Liver (tissue), 9 donors: Measurements from ENCODE around the gene WAPL. TPM values are rescaled to one million over a fixed set of nuclear protein-coding genes. Genes with fewer than 3 reads are reported as not detected.
A peak's percentile ranks its signal among the peaks of the same experiment; 100 is the strongest.

Source experiments
- DNase-seq: peaks from one replicate; pipeline ENCODE4 v3.0.0-alpha.2; 2017; ENCODE audit warnings: low spot score
- H3K27ac ChIP-seq, 2 donors: one replicate each; pipeline ENCODE4 v1.7.0; 2013; ENCODE audit warnings: inconsistent platforms in 2 of 2, low read length in 2 of 2, control low read depth in 1 of 2, low read depth in 1 of 2, mild to moderate bottlenecking in 1 of 2
- H3K27me3 ChIP-seq, 4 donors: one replicate each; pipeline versions ENCODE4 v1.6.1 to v1.7.0; 2013; ENCODE audit warnings: low read length in 3 of 4, inconsistent platforms in 1 of 4, mild to moderate bottlenecking in 1 of 4, moderate library complexity in 1 of 4; ENCODE audit not compliant: control insufficient read depth in 4 of 4, insufficient read depth in 4 of 4
- H3K36me3 ChIP-seq, 4 donors: one replicate each; pipeline versions ENCODE4 v1.6.1 to v1.7.0; 2013; ENCODE audit warnings: low read length in 3 of 4, mild to moderate bottlenecking in 3 of 4, low read depth in 1 of 4, moderate library complexity in 1 of 4; ENCODE audit not compliant: control insufficient read depth in 4 of 4, insufficient read depth in 3 of 4
- H3K4me1 ChIP-seq, 4 donors: one replicate each; pipeline versions ENCODE4 v1.6.1 to v1.7.0; 2013; ENCODE audit warnings: low read length in 3 of 4, mild to moderate bottlenecking in 3 of 4, moderate library complexity in 1 of 4; ENCODE audit not compliant: control insufficient read depth in 4 of 4, insufficient read depth in 4 of 4
- H3K4me3 ChIP-seq, 3 donors: one replicate each; pipeline versions ENCODE4 v1.6.1 to v1.7.0; 2013; ENCODE audit warnings: low read length in 3 of 3, control low read depth in 1 of 3, low read depth in 1 of 3, mild to moderate bottlenecking in 1 of 3
- H3K9ac ChIP-seq, 2 donors: one replicate each; pipeline ENCODE4 v1.7.0; 2013; ENCODE audit warnings: low read length in 2 of 2, mild to moderate bottlenecking in 2 of 2, moderate library complexity in 2 of 2, control low read depth in 1 of 2, low read depth in 1 of 2
- H3K9me3 ChIP-seq, 4 donors: one replicate each; pipeline versions ENCODE4 v1.6.1 to v1.7.0; 2013; ENCODE audit warnings: low read length in 3 of 4; ENCODE audit not compliant: control insufficient read depth in 4 of 4
- EGR1 ChIP-seq, 2 donors: IDR thresholded peaks; 2 replicates each; pipeline ENCODE4 v1.6.1; 2016 to 2018; ENCODE audit warnings: antibody characterized with exemption in 2 of 2, low read depth in 2 of 2
- FOXA1 ChIP-seq: IDR thresholded peaks from 2 replicates; pipeline ENCODE4 v1.6.1; 2016; ENCODE audit warnings: antibody characterized with exemption
- FOXA2 ChIP-seq: IDR thresholded peaks from 2 replicates; pipeline ENCODE4 v1.6.1; 2016; ENCODE audit warnings: antibody characterized with exemption
- GABPA ChIP-seq, 2 donors: IDR thresholded peaks in 1 of 2; conservative IDR thresholded peaks in 1 of 2; 2 replicates each; pipeline ENCODE4 v1.6.1; 2016; ENCODE audit warnings: antibody characterized with exemption in 2 of 2, mild to moderate bottlenecking in 1 of 2, moderate library complexity in 1 of 2
- HNF4A ChIP-seq, 2 donors: conservative IDR thresholded peaks; 2 replicates each; pipeline ENCODE4 v1.6.1; 2016; ENCODE audit warnings: antibody characterized with exemption in 2 of 2, mild to moderate bottlenecking in 2 of 2
- HNF4G ChIP-seq: IDR thresholded peaks from 2 replicates; pipeline ENCODE4 v1.6.1; 2016; ENCODE audit warnings: antibody characterized with exemption
- JUND ChIP-seq, 2 donors: IDR thresholded peaks; 2 replicates each; pipeline ENCODE4 v1.6.1; 2016; ENCODE audit warnings: antibody characterized with exemption in 2 of 2
- MAX ChIP-seq: IDR thresholded peaks from 2 replicates; pipeline ENCODE4 v1.6.1; 2016; ENCODE audit warnings: antibody characterized with exemption
- NR2F2 ChIP-seq: IDR thresholded peaks from 2 replicates; pipeline ENCODE4 v1.6.1; 2016; ENCODE audit warnings: antibody characterized with exemption
- RAD21 ChIP-seq, 2 donors: IDR thresholded peaks; 2 replicates each; pipeline ENCODE4 v1.6.1; 2016; ENCODE audit warnings: antibody characterized with exemption in 2 of 2, mild to moderate bottlenecking in 2 of 2
- RXRA ChIP-seq, 2 donors: IDR thresholded peaks; 2 replicates each; pipeline ENCODE4 v1.6.1; 2017 to 2018; ENCODE audit warnings: antibody characterized with exemption in 2 of 2, mild to moderate bottlenecking in 1 of 2
- SP1 ChIP-seq: IDR thresholded peaks from 2 replicates; pipeline ENCODE4 v1.6.1; 2018; ENCODE audit warnings: antibody characterized with exemption, mild to moderate bottlenecking
- TAF1 ChIP-seq: conservative IDR thresholded peaks from 2 replicates; pipeline ENCODE4 v1.6.1; 2016; ENCODE audit warnings: antibody characterized with exemption, mild to moderate bottlenecking
- YY1 ChIP-seq: IDR thresholded peaks from 2 replicates; pipeline ENCODE4 v1.6.1; 2016; ENCODE audit warnings: antibody characterized with exemption, mild to moderate bottlenecking
- WGBS: extraction: QIAGEN DNeasy Blood & Tissue Kit; methylation state at CpG from one replicate; pipeline ENCODE4 v1.1.7; 2013; 5-methylcytosine and 5-hydroxymethylcytosine counted together
- polyA plus RNA-seq, 2 donors: library from polyadenylated mRNA; stranded (reverse) in 1 of 2; unstranded in 1 of 2; fragments of 200-250 nt in 1 of 2; fragments of >200 nt in 1 of 2; fragmentation: Nextera tagmentation in 1 of 2; extraction: Ambion mirVana in 1 of 2; gene quantifications; one replicate each; pipeline versions ENCODE4 v1.2.1 to v1.2.3, GENCODE V29; 2013 to 2015
- total RNA-seq, 2 donors: library from RNA; depleted of rRNA; stranded (reverse); fragments of >200 nt; gene quantifications; one replicate each; pipeline ENCODE4 v1.2.3, GENCODE V29; 2014
- TF ChIP-seq, protein P1 (sequence below): IDR thresholded peaks from 2 replicates; pipeline ENCODE4 v1.6.1; 2016; ENCODE audit warnings: antibody characterized with exemption
- TF ChIP-seq, protein P2 (sequence below): IDR thresholded peaks from 2 replicates; pipeline ENCODE4 v1.6.1; 2016; ENCODE audit warnings: antibody characterized with exemption, mild to moderate bottlenecking
- TF ChIP-seq, protein P3 (sequence below): fragments of 150-350 bp; IDR thresholded peaks from 2 replicates; pipeline ENCODE4 v1.5.1; 2017; ENCODE audit warnings: improper control_type of control experiment, low read depth, low read length; ENCODE audit not compliant: missing input control
- donor health status: healthy.
- donor health status: healthy.
- donor health status: healthy.
- donor health status: healthy.
- donor health status: healthy.

Gene WAPL
- total and polyA plus RNA-seq, 4 donors: 9.7 to 37.9 (median 24.0) TPM

GRCh38 chr10:86522510-86522855, 891 bp upstream of the WAPL start:
- H3K4me1 ChIP-seq: peaks cover 6 to 45% (median 32%) of the 10 kb centered on the region in 4 donors
- no peaks in the 10 kb centered on the region for H3K9me3 ChIP-seq
- WGBS: 34% methylated on average over 11 of the region's 11 CpGs
- H3K36me3 ChIP-seq: peaks cover 0 to 2% (median 0%) of the 10 kb centered on the region in 4 donors
- TF ChIP-seq MAX: no peak
- TF ChIP-seq FOXA2: no peak
- TF ChIP-seq RAD21 (IDR thresholded peaks at IDR 0.05): no peak
- TF ChIP-seq NR2F2: no peak
- TF ChIP-seq HNF4G: no peak
- TF ChIP-seq, protein P1, sequence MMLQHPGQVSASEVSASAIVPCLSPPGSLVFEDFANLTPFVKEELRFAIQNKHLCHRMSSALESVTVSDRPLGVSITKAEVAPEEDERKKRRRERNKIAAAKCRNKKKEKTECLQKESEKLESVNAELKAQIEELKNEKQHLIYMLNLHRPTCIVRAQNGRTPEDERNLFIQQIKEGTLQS: no peak
- TF ChIP-seq TAF1: no peak
- no peak for TF ChIP-seq FOXA1
- TF ChIP-seq RXRA (IDR thresholded peaks at IDR 0.05): no peak
- TF ChIP-seq JUND (IDR thresholded peaks at IDR 0.05): no peak
- no peak for TF ChIP-seq SP1
- TF ChIP-seq, protein P2, sequence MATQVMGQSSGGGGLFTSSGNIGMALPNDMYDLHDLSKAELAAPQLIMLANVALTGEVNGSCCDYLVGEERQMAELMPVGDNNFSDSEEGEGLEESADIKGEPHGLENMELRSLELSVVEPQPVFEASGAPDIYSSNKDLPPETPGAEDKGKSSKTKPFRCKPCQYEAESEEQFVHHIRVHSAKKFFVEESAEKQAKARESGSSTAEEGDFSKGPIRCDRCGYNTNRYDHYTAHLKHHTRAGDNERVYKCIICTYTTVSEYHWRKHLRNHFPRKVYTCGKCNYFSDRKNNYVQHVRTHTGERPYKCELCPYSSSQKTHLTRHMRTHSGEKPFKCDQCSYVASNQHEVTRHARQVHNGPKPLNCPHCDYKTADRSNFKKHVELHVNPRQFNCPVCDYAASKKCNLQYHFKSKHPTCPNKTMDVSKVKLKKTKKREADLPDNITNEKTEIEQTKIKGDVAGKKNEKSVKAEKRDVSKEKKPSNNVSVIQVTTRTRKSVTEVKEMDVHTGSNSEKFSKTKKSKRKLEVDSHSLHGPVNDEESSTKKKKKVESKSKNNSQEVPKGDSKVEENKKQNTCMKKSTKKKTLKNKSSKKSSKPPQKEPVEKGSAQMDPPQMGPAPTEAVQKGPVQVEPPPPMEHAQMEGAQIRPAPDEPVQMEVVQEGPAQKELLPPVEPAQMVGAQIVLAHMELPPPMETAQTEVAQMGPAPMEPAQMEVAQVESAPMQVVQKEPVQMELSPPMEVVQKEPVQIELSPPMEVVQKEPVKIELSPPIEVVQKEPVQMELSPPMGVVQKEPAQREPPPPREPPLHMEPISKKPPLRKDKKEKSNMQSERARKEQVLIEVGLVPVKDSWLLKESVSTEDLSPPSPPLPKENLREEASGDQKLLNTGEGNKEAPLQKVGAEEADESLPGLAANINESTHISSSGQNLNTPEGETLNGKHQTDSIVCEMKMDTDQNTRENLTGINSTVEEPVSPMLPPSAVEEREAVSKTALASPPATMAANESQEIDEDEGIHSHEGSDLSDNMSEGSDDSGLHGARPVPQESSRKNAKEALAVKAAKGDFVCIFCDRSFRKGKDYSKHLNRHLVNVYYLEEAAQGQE: no peak
- no peak for TF ChIP-seq GABPA (IDR thresholded peaks at IDR 0.05 in 1 of 2, conservative IDR thresholded peaks at IDR 0.05 in 1 of 2)
- peak overlapping the region; percentile 88 to 92 for H3K27ac ChIP-seq
- H3K9ac ChIP-seq: peak overlapping the region; percentile 56 to 80
- DNase-seq: no peak
- peak overlapping the region; percentile 41 to 99 (median 87) for H3K4me3 ChIP-seq
- H3K27me3 ChIP-seq: no peaks in the 10 kb centered on the region

DNA sequence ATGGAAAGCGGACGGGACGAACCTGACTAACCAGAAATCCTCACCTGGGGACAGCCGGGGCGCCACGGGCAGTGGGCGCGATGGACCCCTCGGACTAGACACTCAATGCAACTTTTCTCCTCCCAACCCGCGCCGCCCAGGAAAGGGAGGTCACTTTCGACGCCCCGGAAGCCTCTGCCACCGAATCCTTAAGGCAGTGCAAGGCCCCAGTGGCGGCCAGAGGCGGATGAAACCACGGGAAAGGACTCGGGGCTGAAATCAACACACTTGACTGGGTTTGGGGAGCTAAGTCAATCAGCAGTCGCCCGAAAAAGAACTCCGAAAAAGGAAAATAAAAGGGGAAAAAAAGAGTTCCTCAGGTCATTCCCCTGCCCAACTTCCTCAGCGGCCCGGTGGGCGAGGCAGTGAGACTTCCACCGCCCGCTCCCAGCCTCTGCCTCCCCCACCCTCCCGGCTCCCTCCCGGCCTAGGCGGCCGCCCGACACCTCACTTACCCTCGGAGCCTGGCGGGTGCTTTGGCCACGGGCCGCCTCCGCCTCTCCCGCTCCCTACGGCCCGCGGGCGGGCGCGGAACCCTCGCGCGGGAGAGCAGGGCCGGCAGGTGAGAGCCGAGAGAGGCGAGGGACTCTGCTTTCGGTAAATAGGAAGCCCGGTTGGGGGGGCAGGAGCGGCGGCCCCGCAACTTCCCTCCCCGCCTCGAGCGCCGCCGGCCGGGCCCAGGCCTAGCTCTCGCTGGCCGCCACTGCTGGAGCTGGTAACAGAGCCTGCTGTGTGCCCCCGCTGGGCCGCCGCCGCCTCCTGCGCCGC, 518 bp downstream of the WAPL start:
- H3K36me3 ChIP-seq: peaks cover 0 to 10% (median under 1%) of the 10 kb centered on the region in 4 donors
- H3K4me3 ChIP-seq: peak overlapping the region; percentile 93 to 99 (median 97)
- peak; percentile 63 for DNase-seq
- under 1% methylated on average over 70 of the region's 70 CpGs for WGBS
- no peaks in the 10 kb centered on the region for H3K9me3 ChIP-seq
- TF ChIP-seq JUND (IDR thresholded peaks at IDR 0.05): no peak
- peak in 1 of 2 donors; percentile 12 for TF ChIP-seq HNF4A (conservative IDR thresholded peaks at IDR 0.05)
- TF ChIP-seq, protein P3, sequence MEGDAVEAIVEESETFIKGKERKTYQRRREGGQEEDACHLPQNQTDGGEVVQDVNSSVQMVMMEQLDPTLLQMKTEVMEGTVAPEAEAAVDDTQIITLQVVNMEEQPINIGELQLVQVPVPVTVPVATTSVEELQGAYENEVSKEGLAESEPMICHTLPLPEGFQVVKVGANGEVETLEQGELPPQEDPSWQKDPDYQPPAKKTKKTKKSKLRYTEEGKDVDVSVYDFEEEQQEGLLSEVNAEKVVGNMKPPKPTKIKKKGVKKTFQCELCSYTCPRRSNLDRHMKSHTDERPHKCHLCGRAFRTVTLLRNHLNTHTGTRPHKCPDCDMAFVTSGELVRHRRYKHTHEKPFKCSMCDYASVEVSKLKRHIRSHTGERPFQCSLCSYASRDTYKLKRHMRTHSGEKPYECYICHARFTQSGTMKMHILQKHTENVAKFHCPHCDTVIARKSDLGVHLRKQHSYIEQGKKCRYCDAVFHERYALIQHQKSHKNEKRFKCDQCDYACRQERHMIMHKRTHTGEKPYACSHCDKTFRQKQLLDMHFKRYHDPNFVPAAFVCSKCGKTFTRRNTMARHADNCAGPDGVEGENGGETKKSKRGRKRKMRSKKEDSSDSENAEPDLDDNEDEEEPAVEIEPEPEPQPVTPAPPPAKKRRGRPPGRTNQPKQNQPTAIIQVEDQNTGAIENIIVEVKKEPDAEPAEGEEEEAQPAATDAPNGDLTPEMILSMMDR: no peak
- peak in 1 of 2 donors; percentile 28 for TF ChIP-seq GABPA (IDR thresholded peaks at IDR 0.05 in 1 of 2, conservative IDR thresholded peaks at IDR 0.05 in 1 of 2)
- no peak for TF ChIP-seq EGR1 (IDR thresholded peaks at IDR 0.05; ENCODE audit: low read depth in 2 of 2)
- TF ChIP-seq, protein P1: no peak
- no peak for TF ChIP-seq FOXA1
- TF ChIP-seq YY1: peak; percentile 51
- TF ChIP-seq RAD21 (IDR thresholded peaks at IDR 0.05): peak; percentile 17 to 26
- no peak for TF ChIP-seq SP1
- peak; percentile 4 to 21 for TF ChIP-seq RXRA (IDR thresholded peaks at IDR 0.05)
- H3K27me3 ChIP-seq: no peaks in the 10 kb centered on the region
- H3K4me1 ChIP-seq: peaks cover 9 to 49% (median 32%) of the 10 kb centered on the region in 4 donors
- peak overlapping the region; percentile 88 to 92 for H3K27ac ChIP-seq
- peak overlapping the region; percentile 89 to 99 for H3K9ac ChIP-seq
